Caco-2 (cell line): ENCODE data around the gene METTL5. TPM values are rescaled to one million over a fixed set of nuclear protein-coding genes. Genes with fewer than 3 reads are reported as not detected.

Experiments
- BruUV-seq: library from RNA; stranded (reverse); fragments of 400-500 nt; replicated peaks from 2 replicates; lab custom pipeline; 2021; lab: Mats Ljungman, UMichigan
- CTCF ChIA-PET: fragments of 300-600 bp; sonication (Branson Sonifier 250); formaldehyde crosslinking; loops from one replicate; lab custom pipeline; 2022; ENCODE audit warnings: antibody characterized with exemption; lab: Charles Lee
- POLR2A ChIA-PET: fragments of 300-600 bp; sonication (Branson Sonifier 250); formaldehyde crosslinking; loops from one replicate; lab custom pipeline; 2022; ENCODE audit warnings: antibody characterized with exemption; lab: Charles Lee
- DNase-seq, 2 experiments: peaks; one replicate each; pipeline versions ENCODE4 v3.0.0 to v3.0.0-alpha.2; 2020 to 2022
- H3K27me3 ChIP-seq: replicated peaks from 2 replicates; pipeline ENCODE4 v1.6.0; 2011; ENCODE audit warnings: low read length; ENCODE audit not compliant: control insufficient read depth, insufficient read depth
- H3K36me3 ChIP-seq: 2 replicates; pipeline ENCODE4 v1.5.1; 2011; ENCODE audit warnings: low read length; ENCODE audit not compliant: control insufficient read depth, insufficient read depth
- H3K4me1 ChIP-seq: fragments of 250-450 bp; sonication (Bioruptor Pico); 2 replicates; pipeline ENCODE4 v1.5.1; 2020; ENCODE audit warnings: mild to moderate bottlenecking
- H3K4me3 ChIP-seq: 2 replicates; pipeline ENCODE4 v1.5.1; 2011; ENCODE audit warnings: low read depth, mild to moderate bottlenecking, control low read depth, low read length
- H3K9me3 ChIP-seq: fragments of 250-450 bp; sonication (Bioruptor Pico); 2 replicates; pipeline ENCODE4 v1.5.1; 2020; ENCODE audit warnings: mild to moderate bottlenecking, moderate library complexity
- H3K27ac Mint-ChIP-seq: one replicate; pipeline ENCODE4 v1.8.0; 2022; ENCODE audit warnings: mixed read lengths; ENCODE audit not compliant: unreplicated experiment
- H3K27me3 Mint-ChIP-seq: one replicate; pipeline ENCODE4 v1.8.0; 2022; ENCODE audit warnings: mixed read lengths; ENCODE audit not compliant: insufficient read depth, unreplicated experiment
- H3K36me3 Mint-ChIP-seq: one replicate; pipeline ENCODE4 v1.8.0; 2022; ENCODE audit warnings: mild to moderate bottlenecking, mixed read lengths; ENCODE audit not compliant: insufficient read depth, unreplicated experiment
- H3K4me1 Mint-ChIP-seq: one replicate; pipeline ENCODE4 v1.8.0; 2022; ENCODE audit warnings: low read depth, mixed read lengths; ENCODE audit not compliant: unreplicated experiment
- H3K4me3 Mint-ChIP-seq: one replicate; pipeline ENCODE4 v1.8.0; 2022; ENCODE audit warnings: mild to moderate bottlenecking, moderate library complexity, mixed read lengths; ENCODE audit not compliant: unreplicated experiment
- H3K9me3 Mint-ChIP-seq: one replicate; pipeline ENCODE4 v1.8.0; 2022; ENCODE audit warnings: mixed read lengths; ENCODE audit not compliant: unreplicated experiment
- CTCF ChIP-seq, 2 experiments: fragments of 200-600 bp in 1 of 2; IDR thresholded peaks; 1 replicate in 1 of 2; 2 replicates in 1 of 2; pipeline versions ENCODE4 v1.5.1 to v1.8.0; 2011 to 2022; ENCODE audit warnings: antibody characterized with exemption in 1 of 2, control low read depth in 1 of 2, inconsistent platforms in 1 of 2, low read depth in 1 of 2, low read length in 1 of 2, mild to moderate bottlenecking in 1 of 2, moderate library complexity in 1 of 2; ENCODE audit not compliant: insufficient read depth in 1 of 2, severe bottlenecking in 1 of 2, unreplicated experiment in 1 of 2
- intact Hi-C: fragments of 100-400 bp; cut with micrococcal nuclease; formaldehyde crosslinking; loops from one replicate; pipeline ENCODE4 v1.10.0; 2022; ENCODE audit not compliant: unreplicated experiment
- total RNA-seq: library from RNA; stranded (reverse); gene quantifications from 2 replicates; pipeline ENCODE4 v1.2.3, GENCODE V29; 2022

METTL5 gene
- total RNA-seq, 1 experiment from 2014 or later: 82.4 TPM

- ChIA-PET POLR2A (no interaction called here), CTCF (no interaction called here)
- no peak for TF ChIP-seq CTCF (IDR thresholded peaks at IDR 0.05; ENCODE audit: insufficient read depth in 1 of 2, low read depth in 1 of 2, low read length in 1 of 2, severe bottlenecking in 1 of 2, unreplicated experiment in 1 of 2)
- no TSS peak for BruUV-seq
- H3K36me3 ChIP-seq: no peaks in the 10 kb centered on the region
- H3K9me3 ChIP-seq: no peaks in the 10 kb centered on the region
- H3K9me3 Mint-ChIP-seq: no peaks in the 10 kb centered on the region
- H3K27me3 ChIP-seq: no peaks in the 10 kb centered on the region
- no peaks in the 10 kb centered on the region for H3K4me1 Mint-ChIP-seq
- no peaks in the 10 kb centered on the region for H3K36me3 Mint-ChIP-seq
- no peaks in the 10 kb centered on the region for H3K4me1 ChIP-seq
- no peaks in the 10 kb centered on the region for H3K27me3 Mint-ChIP-seq
- intact Hi-C loops: no loop called here
- H3K4me3 ChIP-seq: no peak overlapping the region
- H3K27ac Mint-ChIP-seq: no peak overlapping the region
- H3K4me3 Mint-ChIP-seq: no peak overlapping the region
- no peak for DNase-seq
Observed at GRCh38 chr2:169775354-169775753, 49.4 kb downstream of the METTL5 start.

GRCh38 chr2:169772651-169773050, 52.1 kb downstream of the METTL5 start:
- H3K27ac Mint-ChIP-seq: no peak overlapping the region
- no peak for TF ChIP-seq CTCF (IDR thresholded peaks at IDR 0.05; ENCODE audit: insufficient read depth in 1 of 2, low read depth in 1 of 2, low read length in 1 of 2, severe bottlenecking in 1 of 2, unreplicated experiment in 1 of 2)
- intact Hi-C loops: no loop called here
- H3K27me3 ChIP-seq: no peaks in the 10 kb centered on the region
- H3K4me3 ChIP-seq: no peak overlapping the region
- DNase-seq: no peak
- H3K4me1 ChIP-seq: no peaks in the 10 kb centered on the region
- H3K4me3 Mint-ChIP-seq: no peak overlapping the region
- H3K27me3 Mint-ChIP-seq: no peaks in the 10 kb centered on the region
- H3K9me3 Mint-ChIP-seq: no peaks in the 10 kb centered on the region
- no peaks in the 10 kb centered on the region for H3K9me3 ChIP-seq
- no peaks in the 10 kb centered on the region for H3K4me1 Mint-ChIP-seq
- ChIA-PET CTCF (no interaction called here), POLR2A (no interaction called here)
- no peaks in the 10 kb centered on the region for H3K36me3 ChIP-seq
- no TSS peak for BruUV-seq
- H3K36me3 Mint-ChIP-seq: no peaks in the 10 kb centered on the region

- no peak for DNase-seq
- no peaks in the 10 kb centered on the region for H3K36me3 ChIP-seq
- no peak overlapping the region for H3K27ac Mint-ChIP-seq
Observed at GRCh38 chr2:169771612-169772011, 53.1 kb downstream of the METTL5 start.

More at GRCh38 chr2:169771612-169772011, 53.1 kb downstream of the METTL5 start:
- no peaks in the 10 kb centered on the region for H3K4me1 ChIP-seq
- TF ChIP-seq CTCF (IDR thresholded peaks at IDR 0.05; ENCODE audit: insufficient read depth in 1 of 2, low read depth in 1 of 2, low read length in 1 of 2, severe bottlenecking in 1 of 2, unreplicated experiment in 1 of 2): no peak
- no peaks in the 10 kb centered on the region for H3K4me1 Mint-ChIP-seq
- intact Hi-C loops: no loop called here
- no peak overlapping the region for H3K4me3 ChIP-seq
- H3K4me3 Mint-ChIP-seq: no peak overlapping the region
- no peaks in the 10 kb centered on the region for H3K36me3 Mint-ChIP-seq
- no peaks in the 10 kb centered on the region for H3K27me3 Mint-ChIP-seq
- POLR2A ChIA-PET: no interaction called here
- CTCF ChIA-PET: no interaction called here
- H3K9me3 Mint-ChIP-seq: no peaks in the 10 kb centered on the region
- no peaks in the 10 kb centered on the region for H3K9me3 ChIP-seq
- BruUV-seq: no TSS peak
- no peaks in the 10 kb centered on the region for H3K27me3 ChIP-seq
